Activated CD8-positive, alpha-beta memory T cell treated with anti-CD3 and anti-CD28 coated beads for 24 hours (primary cell): ENCODE measurements around the gene SYCP2.

Experiments used
- DNase-seq: peaks from one replicate; pipeline ENCODE4 v3.0.0-alpha.2; 2020

Gene SYCP2

DNA sequence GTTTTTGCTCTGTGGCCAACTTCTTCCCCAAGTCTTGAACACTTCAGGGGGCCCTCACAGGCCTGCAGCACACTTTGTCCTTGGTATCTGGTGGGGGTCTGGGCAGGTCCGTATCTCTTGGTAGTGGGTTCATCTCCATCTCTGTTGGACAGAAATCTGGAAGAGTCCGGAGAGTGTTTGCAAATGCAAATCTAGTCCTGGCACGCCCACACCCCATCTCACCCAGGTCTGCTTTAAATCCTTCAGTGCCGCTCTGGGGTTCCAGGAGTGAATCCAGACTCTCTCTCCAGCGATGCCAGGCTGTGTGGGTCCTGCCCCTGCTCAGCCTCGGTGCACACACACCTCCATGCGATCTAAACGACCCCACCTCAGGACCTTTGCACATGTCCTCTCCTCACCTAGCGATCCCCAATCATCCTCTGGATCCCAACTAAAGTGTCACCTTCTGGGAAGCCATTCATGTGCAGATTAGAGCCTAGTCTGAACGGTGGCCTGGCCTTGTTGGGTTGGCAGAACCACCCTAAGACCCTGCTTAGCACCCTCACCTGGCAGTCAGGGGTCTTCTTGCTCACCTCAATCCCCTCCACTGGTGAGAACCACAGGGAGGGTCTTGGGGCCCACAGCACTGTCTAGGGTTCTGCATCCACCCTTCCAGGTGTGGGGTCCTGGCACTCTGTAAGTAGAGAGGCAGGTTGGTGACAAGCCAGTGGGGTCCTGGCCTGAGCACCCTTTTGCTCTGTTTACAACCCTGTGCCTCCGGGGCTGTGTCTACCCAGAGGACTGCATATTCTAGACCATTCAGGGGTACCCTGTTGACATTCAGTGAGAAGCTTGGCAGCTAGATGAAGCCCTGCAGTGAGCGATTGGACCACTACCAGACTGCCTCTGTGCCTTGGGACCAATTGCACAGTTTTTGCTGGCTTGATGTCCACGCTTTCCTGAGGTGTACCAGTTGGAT, 100.8 kb downstream of the SYCP2 start:
- no peak for DNase-seq

DNA sequence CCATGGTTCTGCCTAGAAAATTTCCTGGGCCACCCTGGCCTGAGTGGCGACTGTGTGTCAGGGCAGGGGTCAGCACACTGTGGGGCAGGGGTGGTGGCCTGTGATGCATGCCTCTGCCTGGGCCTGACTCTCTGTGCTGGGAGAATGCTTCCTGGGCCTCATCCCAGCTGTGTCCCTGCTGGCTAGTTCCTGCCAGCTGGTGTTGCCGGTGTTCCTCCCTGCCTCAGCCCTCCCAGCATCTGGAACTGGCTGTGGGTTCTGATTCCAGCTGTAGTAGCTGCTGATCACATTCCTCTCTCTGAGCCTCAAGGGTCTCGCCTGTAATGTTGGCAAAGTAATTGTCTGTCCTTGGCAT, 101.5 kb downstream of the SYCP2 start:
- DNase-seq, result no peak

DNA sequence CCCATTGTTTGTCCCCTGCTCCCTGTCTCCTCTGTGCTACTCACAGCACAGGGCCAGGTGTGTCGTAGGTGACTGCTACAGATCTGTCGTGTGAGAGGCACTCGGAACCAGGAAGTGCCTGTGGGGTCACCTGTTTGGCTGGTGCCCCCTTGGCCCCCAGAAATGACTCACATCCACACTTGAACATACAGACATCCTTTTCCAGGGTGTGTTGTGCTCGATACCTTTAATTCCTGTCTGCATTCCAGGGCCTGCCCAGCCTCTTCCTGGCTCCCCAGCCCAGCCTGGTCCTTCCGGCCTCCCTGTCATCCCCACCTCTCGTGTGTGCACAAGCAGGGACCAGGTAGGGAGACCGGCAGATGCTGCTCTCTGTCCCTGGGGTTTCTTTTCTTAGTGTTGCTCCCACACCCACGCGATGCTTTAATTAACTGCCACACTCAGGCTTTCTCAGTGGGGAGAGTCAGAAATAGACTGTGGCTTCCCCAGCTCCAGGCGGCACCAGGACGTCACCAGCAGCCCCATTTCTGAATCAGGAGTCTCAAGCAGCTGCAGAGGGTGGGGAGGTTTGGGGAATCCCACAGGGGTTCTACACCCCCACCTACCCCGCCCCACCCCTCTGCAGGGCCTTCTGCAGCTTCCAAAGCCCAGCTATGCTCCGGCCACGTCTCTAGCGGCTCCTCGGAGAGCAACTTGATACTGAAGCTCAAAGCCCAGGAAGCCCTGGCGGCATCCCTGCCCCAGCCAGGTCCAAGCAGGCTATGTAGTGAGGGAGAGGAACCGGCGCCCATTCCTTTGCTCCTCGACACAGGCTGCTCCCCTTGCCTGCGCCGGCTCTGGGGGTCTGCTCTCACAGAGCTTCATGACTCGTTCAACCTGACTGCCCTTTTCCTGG, 102.2 kb downstream of the SYCP2 start:
- DNase-seq, result no peak

DNA sequence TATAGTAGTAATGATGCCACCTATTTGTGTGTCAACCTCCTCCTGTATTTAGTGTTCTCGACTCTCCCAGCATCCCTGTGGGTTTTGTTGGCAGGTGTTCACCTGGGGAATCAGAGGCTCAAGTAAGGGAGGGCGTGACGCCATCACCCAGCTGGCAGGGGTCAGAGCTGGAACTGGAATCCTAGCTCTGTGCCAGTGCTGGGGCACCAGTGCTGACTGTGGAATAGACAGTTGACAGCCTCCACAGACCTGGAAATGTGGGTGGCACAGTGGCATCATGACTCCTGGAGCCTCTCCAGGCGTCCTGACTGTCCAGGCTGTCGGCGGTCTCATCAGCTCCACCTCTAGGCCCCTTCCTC, 102.8 kb downstream of the SYCP2 start:
- DNase-seq, result no peak

DNA sequence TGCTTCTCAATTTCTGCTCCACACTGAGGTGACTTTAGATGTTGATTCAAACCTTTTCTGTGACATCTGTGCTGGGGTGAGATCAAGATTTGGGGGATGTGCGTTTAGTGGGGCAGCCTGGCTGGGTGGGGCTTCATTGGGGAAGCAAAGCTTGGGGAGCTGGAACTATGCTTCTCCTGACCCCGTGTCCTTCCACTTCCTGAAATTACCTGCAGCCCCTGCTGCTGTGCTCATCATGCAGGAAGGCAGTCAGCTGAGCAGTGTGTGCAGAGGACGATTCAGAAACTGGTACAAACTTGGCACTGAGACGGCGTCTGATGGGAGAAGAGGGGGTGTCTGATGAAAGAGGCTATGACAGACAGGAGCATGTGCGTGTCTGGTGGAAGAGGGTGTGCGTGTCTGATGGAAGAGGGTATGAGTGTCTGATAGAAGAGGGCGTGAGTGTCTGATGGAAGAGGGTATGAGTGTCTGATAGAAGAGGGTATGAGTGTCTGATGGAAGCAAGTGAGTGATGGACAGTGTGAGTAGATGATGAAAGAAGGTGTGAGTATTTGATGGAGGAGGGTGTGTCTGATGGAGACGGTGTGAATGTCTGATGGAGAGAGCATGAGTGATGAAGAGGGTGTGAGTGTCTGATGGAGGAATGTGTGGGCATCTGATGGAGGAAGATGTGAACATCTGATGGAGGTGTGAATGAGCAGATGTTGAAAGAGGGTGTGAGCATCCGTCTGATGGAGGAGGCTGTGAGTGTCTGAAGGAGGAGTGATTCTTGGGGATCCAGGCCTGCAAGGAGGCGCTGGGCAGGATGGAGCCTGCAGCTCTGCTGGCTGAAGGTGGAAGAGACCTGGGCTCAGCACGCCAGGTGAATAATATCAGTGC, 103.4 kb downstream of the SYCP2 start:
- DNase-seq, result no peak

DNA sequence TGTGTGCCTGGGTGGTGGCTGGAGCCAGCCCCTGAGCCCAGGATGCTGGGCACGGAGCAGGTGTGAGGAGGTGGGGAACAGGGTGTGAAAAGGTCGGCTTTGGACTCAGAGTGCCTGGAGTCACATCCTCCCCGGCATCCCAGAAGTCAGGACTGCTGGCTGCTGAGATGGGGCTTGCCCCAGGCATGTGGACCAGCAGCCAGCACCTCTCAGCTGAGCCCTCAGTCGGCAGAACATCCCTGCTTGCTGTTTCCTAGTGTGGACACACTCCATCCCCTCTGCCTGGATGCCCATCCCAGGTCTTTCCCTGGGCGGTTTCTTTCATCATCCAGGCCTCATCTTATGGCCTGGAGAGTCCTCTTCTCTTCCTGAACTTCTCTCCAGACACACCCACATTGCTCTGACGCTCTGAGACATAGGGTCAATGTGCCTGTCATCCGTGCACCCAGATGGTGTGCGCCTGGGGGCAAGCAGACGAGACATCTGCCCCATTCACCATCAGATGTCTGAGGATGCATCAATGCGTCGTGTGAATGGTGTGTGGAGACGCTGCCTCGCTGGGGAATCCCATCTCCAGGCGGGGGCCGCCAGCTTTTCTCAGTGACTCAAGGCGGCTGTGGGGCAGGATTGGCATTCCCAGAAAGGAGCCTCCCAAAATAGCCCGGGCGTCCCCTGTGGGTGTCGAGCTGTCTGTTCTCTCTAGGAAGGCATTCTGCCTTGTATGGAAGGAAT, 104.2 kb downstream of the SYCP2 start:
- peak; percentile 24 for DNase-seq

DNA sequence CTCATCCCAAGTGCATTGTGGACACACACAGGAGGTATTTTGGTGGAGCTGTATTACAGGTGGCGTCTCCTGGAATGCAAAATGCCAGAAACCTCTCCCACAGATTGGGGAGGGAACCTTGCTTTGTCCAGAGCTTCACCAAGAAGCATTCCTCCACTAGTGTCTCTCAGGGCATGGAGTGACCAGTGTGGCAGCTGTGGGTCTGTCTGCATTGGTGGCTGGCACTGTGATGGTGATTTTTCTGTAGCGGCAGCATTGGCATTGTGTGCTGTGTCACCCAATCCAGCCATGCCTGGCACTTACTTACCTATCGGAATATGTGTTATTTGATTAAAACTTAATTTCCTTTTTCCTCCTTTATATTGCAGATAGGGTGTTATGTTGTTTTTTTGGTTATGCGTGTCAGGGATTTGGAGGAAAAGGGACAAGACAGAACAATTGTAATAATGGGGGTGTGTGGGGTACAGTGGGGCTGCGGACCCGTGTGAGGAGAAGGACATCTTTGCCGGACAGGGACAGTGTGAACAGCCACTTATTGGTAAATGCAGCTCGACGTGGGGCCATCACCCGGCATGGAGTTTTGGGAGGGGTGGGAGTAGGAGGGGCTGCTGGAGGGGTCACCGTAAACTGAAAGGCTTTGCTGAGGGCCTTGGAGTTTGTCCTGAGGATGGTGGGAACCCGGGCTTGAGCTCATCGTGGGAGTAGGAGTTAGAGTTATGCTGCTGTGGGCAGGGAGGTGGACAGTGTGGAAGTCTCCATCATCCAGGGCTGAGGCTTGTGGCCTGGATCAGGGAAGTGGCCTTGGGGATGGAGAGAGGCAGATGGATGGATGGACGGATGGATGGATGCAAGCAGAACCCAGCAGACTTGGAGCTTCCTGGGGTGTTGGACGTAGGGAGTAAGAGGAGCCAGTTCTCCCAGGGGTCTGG, 105.0 kb downstream of the SYCP2 start:
- no peak for DNase-seq

DNA sequence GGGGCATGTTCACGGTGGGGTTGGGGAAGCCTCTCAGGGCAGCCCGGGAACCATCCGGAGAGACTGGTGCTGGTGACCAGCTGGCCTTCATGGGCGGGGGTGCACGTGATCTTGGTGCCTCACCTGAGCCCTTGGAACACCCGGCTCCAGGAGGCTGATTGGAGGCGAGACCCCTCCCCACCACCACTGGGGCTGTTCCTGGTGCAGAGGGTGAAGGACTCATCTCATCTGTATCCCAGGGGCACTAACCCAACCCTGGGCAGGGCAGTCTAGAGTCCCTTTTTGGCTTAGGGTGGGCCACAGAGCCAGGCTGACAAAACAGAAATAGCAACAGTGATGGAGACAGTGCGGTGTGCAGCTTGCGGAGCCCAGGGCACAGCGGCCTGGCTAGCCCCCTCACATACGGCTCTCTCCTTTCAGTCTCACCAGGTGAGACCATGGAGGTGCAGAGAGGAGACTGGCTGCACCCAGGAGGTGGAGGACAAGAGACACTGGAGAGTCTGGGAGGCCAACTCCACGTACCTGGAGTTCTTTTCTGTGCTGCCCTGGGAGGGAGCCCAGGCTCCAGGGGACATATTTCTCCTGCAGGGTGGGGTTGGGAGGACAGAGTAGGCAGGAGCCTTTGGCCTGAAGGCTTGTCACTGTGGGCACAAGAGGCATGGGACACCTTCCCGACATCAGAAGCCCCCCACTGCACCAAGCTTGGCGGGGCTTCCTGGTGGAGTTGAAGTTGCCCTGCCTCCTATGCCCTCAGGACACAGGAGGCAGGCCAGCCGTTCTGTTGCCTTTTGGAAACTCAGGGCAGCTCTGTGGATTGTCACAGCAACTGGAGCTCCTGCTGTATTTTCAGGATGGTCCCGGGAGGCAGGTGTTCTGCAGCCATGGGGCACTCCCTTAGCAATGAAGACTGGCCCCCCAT, 106.0 kb downstream of the SYCP2 start:
- DNase-seq, result no peak

DNA sequence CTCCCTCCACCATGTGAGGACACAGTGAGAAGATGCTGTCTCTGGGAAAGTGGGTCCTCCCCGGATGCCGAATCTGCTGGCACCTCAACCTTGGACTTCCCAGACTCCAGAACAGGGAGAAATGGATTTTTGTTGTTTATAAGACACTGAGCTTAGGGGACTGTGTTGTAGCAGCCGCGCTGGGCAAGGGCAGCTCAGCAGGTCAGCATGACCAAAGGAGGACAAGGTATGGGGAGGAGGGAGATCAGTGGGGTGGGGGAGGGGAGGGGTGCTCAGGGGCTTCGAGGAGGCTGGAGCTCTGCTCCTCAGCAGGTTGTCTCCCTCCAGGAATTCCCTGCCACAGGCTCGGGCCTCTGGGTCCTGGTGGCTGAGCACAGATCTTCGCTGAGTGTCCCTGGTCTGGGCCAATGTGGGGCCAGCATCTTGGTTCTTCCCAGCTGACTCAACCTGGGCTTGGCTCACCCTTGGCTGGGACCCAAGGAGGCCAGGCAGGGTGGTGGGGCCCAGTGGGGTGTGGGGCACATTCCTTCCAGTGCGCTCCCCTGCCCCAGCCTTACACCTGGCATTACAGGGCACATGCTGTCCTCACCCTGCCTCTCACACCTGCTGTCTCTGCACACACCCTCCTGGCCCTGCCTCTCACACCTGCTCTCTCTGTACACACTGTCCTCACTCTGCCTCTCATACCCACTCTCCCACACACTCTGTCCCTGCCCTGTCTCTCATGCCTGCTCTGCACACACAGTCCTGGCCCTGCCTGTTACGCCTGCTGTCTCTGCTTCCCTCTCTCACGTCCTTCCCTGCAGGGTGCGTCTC, 107.3 kb downstream of the SYCP2 start:
- no peak for DNase-seq

DNA sequence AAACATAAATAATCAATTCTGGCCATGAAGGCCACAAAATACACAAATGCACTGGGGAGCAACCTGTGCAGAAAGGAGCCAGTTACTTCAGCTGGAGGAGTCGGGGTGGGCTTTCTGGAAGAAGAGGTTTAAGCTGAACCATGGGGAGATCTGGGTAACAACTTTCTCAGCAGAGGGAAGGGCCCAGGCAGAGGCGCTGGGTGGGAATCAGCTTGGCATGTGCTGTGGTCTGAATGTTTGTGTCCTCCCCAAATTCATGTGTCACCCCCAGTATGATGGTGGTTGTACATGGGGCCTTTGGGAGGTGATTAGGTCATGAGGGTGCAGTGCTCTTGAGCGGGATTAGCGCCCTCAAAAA, 107.9 kb downstream of the SYCP2 start:
- DNase-seq, result no peak

DNA sequence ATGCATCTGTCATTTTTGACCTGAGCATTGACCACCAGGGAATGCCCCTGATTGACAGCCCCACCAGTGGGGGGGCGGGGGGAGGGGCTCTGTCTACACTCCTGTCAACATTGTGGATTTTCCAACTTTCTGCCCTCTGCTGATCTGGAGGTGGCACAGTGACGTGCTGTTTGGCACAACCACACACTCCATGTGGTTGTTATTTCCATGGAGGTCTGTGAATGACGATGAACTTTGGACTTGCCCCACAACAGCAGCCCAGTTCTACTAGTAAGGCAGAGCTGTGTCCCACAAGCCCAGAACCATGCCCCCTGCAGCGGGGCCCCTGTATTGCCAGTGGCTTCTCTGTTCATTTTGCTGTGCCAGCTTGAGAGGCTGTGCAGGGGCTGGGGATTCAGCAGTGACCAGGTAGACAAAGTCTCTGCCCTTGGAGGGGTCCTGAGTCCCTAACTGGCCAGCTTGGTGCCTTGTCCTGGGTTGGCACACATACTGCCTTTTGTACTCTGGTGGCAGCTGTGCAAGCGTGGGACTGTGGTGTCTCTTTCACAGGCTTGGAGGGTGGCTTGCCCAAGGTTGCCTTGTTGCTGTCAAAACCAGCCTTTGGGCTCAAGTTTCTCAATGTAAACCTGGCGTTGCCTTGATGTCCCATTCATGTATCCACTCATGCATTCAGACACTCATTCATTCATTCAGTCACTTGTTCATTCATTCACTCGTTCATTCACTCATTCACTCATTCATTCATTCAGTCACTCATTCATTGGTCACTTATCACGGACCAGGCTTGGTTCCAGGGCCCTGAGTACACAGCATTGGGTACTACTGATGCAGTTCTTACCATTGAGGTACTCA, 108.5 kb downstream of the SYCP2 start:
- no peak for DNase-seq

DNA sequence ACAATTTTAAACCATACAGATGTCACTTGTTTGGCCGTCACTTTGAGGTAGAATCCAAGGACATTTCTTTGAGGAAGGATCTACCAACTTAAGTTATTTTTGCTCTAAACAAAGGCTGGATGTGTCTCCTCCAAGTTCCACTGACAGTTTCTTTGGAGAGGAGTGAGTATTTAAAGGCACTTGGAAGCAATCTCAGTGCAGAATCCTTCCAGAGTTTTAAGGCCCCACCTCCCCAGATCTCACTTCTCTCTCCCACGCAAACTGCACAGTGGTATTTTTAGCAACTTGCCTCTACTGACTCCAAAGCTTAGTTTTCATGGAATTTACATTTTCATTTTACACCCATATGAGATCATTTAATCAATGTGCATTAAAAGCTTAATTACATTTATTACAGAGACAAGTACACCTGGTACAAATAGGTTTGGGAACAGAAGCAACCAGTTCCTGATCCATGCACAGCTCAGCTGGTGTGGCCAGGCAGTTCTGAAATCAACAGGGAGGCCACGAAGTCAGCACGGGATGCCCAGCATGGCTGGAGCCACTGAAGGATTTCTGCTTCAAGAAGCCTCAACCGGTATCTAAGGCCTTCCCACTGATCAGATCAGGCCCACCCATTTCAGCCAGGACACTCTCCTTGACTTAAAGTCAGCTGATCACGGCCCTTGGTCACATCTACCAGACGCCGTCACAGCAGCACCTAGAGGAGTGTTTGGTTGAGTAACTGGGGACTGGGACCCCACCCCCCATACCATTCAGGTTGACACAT, 109.8 kb downstream of the SYCP2 start:
- no peak for DNase-seq

DNA sequence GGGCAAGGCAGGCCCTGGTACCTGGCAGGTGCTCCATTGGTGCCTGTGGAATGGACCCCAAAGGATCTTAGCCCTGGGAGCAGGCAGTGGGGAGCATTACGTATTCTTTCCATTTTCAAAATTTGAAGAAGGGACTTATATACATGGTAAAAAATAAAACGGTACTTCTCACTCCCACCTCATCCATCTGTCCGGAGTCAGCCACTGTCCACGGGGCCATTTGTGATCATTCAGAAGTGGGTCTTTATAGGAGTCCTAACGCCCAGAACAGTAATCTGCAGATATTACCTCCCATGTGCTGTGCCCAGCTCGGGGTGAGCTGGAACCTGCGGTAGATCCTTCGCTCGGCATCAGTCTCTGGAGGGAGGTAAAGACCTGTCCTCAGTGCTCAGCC, 110.4 kb downstream of the SYCP2 start:
- no peak for DNase-seq

DNA sequence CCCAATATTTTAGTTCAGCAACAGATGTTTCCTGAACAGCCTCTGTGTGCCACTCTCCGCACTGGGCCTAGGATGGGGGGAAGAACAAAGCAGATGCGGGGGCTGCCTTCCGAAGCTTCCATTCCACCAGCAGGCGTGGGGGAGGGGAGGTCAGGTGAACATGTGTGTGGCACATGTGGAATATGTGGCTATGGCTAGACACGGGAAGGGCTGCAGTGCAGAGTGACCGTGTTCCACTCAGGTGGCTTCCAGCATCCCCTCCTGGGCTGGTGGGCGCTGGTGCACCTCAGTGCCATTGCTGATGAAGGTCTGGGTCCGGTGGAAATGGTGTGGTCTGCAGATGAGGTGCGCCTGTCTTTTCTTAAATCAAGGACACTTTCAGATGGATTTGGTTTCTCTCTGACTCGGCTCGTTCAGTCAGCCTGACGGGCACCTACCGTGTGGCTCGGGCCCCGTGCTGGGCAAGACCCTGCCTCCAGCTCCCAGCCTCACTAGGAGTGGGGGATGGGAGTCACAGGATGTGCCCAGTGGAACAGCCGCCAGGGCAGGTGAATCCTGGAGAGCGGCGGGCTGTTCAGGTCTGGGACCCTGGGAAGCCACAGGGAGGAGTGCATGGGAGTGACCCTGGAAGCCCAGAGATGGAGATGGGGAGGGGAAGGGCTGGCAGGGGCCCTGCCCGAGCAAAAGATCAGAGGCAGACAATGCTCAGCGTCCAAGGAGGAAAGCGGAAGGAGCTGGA, 111.0 kb downstream of the SYCP2 start:
- DNase-seq, result peak; percentile 37

DNA sequence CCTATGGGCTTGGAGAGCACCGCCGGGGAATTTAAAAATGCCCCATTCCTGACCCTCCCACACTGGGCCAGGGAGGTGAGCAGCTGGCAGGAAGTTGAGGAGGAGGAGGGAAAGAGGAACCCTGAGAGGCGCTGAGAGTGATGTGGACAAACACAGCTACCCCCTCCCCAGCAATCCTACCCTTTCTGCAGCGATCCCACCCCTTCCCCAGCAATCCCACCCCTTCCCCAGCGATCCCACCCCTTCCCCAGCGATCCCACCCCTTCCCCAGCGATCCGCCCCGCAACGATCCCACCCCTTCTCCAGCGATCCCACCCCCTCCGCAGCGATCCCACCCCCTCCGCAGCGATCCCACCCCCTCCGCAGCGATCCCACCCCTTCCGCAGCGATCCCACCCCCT, 111.6 kb downstream of the SYCP2 start:
- DNase-seq, result no peak

DNA sequence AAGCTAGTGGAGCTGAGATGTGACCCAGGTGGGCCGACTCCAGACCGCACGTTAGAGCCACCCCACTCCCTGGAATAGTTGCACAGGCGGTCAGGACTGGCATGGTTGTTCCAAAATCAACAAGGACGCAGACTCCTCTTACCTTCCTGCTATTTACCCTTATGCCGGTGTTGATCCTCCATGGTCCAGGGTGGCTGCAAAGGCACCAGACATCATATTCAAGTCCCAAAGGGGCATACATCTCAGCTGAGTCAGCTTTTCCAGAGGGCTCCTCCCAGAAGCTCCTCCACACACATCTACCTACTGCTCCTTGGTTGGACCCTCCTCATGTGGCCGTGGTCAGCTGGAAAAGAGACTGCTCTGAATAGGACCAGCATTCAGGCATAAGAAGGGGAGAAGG, 112.2 kb downstream of the SYCP2 start:
- no peak for DNase-seq
